ENCODE measurements around the gene CD300C. TPM values are rescaled to one million over a fixed set of nuclear protein-coding genes. Genes with fewer than 3 reads are reported as not detected.
"Not testable (repeated sequence)": the region's sequence is repeated elsewhere in the genome, so short reads cannot be mapped to it uniquely, and the experiment has no call there.

The CD300C gene
- total RNA-seq, 2 donors from 2014 or later, result 1.5 TPM; not detected in 1

- TF ChIP-seq POLR2A (IDR thresholded peaks at IDR 0.05) (no peak), POLR2AphosphoS5 (IDR thresholded peaks at IDR 0.05) (no peak), CTCF (IDR thresholded peaks at IDR 0.05) (no peak)
These were observed 28.7 kb upstream of the CD300C start for GRCh38 chr17:74574489-74575142.

GRCh38 chr17:74573635-74574034 is 27.7 kb upstream of the CD300C start:
- H3K9me3 ChIP-seq; H3K4me1 ChIP-seq (replicated peaks); H3K27me3 ChIP-seq (replicated peaks; ENCODE audit: insufficient read depth); DNase-seq (ENCODE audit: low spot score); H3K27ac ChIP-seq; intact Hi-C loops (cut with DNase I); H3K36me3 ChIP-seq; H3K4me3 ChIP-seq: not testable (repeated sequence)

More at GRCh38 chr17:74574489-74575142, 28.7 kb upstream of the CD300C start:
- Histone ChIP-seq H3K4me3 (no peak overlapping the region), H3K27ac (no peak overlapping the region), H3K4me1 (replicated peaks) (no peaks in the 10 kb centered on the region), H3K27me3 (replicated peaks; ENCODE audit: insufficient read depth) (no peaks in the 10 kb centered on the region), H3K36me3 (no peaks in the 10 kb centered on the region), H3K9me3 (no peaks in the 10 kb centered on the region)
- intact Hi-C loops (cut with DNase I), result no loop called here
- no peak for DNase-seq (ENCODE audit: low spot score)
- WGBS, result 47% methylated on average over 5 of the region's 5 CpGs

- no peaks in the 10 kb centered on the region for H3K4me1 ChIP-seq (replicated peaks)
- H3K9me3 ChIP-seq, result no peaks in the 10 kb centered on the region
- no peak overlapping the region for H3K4me3 ChIP-seq
- TF ChIP-seq POLR2A (IDR thresholded peaks at IDR 0.05) (no peak), CTCF (IDR thresholded peaks at IDR 0.05) (no peak), POLR2AphosphoS5 (IDR thresholded peaks at IDR 0.05) (no peak)
- intact Hi-C loops (cut with DNase I), result no loop called here
- H3K36me3 ChIP-seq, result no peaks in the 10 kb centered on the region
- no peak overlapping the region for H3K27ac ChIP-seq
- no peaks in the 10 kb centered on the region for H3K27me3 ChIP-seq (replicated peaks; ENCODE audit: insufficient read depth)
- WGBS, result 77% methylated on average over 3 of the region's 3 CpGs
- no peak for DNase-seq (ENCODE audit: low spot score)
These were observed 27.3 kb upstream of the CD300C start for GRCh38 chr17:74573169-74573568.

- Histone ChIP-seq H3K27me3 (replicated peaks; ENCODE audit: insufficient read depth) (no peaks in the 10 kb centered on the region), H3K27ac (no peak overlapping the region), H3K4me3 (no peak overlapping the region), H3K36me3 (no peaks in the 10 kb centered on the region), H3K4me1 (replicated peaks) (no peaks in the 10 kb centered on the region), H3K9me3 (no peaks in the 10 kb centered on the region)
- intact Hi-C loops (cut with DNase I), result no loop called here
- TF ChIP-seq POLR2AphosphoS5 (IDR thresholded peaks at IDR 0.05), result no peak
- TF ChIP-seq POLR2A (IDR thresholded peaks at IDR 0.05), result no peak
- no peak for TF ChIP-seq CTCF (IDR thresholded peaks at IDR 0.05)
- no peak for DNase-seq (ENCODE audit: low spot score)
- WGBS, result 83% methylated on average over 4 of the region's 4 CpGs
These were observed 25.8 kb upstream of the CD300C start for GRCh38 chr17:74571621-74572270.

GRCh38 chr17:74569020-74570003 is 23.4 kb upstream of the CD300C start:
- Histone ChIP-seq H3K27me3 (replicated peaks; ENCODE audit: insufficient read depth) (no peaks in the 10 kb centered on the region), H3K4me3 (no peak overlapping the region), H3K27ac (no peak overlapping the region), H3K9me3 (no peaks in the 10 kb centered on the region), H3K36me3 (no peaks in the 10 kb centered on the region), H3K4me1 (replicated peaks) (no peaks in the 10 kb centered on the region)
- WGBS, result 63% methylated on average over 32 of the region's 32 CpGs
- TF ChIP-seq POLR2A (IDR thresholded peaks at IDR 0.05) (no peak), CTCF (IDR thresholded peaks at IDR 0.05) (no peak), POLR2AphosphoS5 (IDR thresholded peaks at IDR 0.05) (no peak)
- no peak for DNase-seq (ENCODE audit: low spot score)
- intact Hi-C loops (cut with DNase I), result no loop called here
